Measurements from ENCODE around the gene PDGFB. TPM values are rescaled to one million over a fixed set of nuclear protein-coding genes. Genes with fewer than 3 reads are reported as not detected.

Gene PDGFB
- total and polyA plus RNA-seq, 10 donors, result 1.7 to 20.5 (median 8.5) TPM

DNA sequence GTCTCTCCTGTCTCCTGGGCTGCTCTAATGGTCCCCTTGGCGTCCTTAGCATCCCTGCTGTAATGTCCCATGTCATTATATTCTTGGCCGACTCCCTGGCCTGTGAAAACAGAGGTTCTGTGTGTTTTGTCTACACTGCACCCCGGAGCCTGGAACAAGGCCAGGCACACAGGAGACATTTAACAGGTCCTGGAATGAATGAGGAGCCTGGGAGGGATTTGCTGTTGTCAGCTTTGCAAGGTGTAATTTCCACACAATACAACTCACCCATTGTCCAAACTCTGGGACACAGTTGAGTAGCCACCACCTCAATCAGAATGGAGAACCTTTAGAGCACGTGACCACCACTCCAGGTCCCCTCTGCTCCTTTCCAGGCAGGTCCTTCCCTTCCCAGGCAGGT is 14.9 kb upstream of the PDGFB start:
- no peak overlapping the region for H3K4me3 ChIP-seq
- peaks cover 0 to 21% (median 14%) of the 10 kb centered on the region in 8 donors for H3K9me3 ChIP-seq
- WGBS, 5 donors, result 74 to 89% (median 75%) methylated on average over 4 of the region's 4 CpGs
- H3K36me3 ChIP-seq, result no peaks in the 10 kb centered on the region
- intact Hi-C loops (cut with DNase I; ENCODE audit: low total_unique reads), result loop anchor here (10.0 kb wide), 1 partner anchor 45 kb away; no protein-coding TSS in a partner anchor
- TF ChIP-seq, protein P1, sequence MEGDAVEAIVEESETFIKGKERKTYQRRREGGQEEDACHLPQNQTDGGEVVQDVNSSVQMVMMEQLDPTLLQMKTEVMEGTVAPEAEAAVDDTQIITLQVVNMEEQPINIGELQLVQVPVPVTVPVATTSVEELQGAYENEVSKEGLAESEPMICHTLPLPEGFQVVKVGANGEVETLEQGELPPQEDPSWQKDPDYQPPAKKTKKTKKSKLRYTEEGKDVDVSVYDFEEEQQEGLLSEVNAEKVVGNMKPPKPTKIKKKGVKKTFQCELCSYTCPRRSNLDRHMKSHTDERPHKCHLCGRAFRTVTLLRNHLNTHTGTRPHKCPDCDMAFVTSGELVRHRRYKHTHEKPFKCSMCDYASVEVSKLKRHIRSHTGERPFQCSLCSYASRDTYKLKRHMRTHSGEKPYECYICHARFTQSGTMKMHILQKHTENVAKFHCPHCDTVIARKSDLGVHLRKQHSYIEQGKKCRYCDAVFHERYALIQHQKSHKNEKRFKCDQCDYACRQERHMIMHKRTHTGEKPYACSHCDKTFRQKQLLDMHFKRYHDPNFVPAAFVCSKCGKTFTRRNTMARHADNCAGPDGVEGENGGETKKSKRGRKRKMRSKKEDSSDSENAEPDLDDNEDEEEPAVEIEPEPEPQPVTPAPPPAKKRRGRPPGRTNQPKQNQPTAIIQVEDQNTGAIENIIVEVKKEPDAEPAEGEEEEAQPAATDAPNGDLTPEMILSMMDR (IDR thresholded peaks at IDR 0.05 in 8 of 11, conservative IDR thresholded peaks at IDR 0.05 in 3 of 11), result no peak
- no peak for TF ChIP-seq POLR2A (IDR thresholded peaks at IDR 0.05)
- no peak for TF ChIP-seq POLR2AphosphoS5 (IDR thresholded peaks at IDR 0.05)
- DNase-seq, result no peak
- no peak overlapping the region for H3K27ac ChIP-seq
- peaks cover 7 to 14% (median 10%) of the 10 kb centered on the region in 6 donors for H3K4me1 ChIP-seq
- H3K27me3 ChIP-seq (replicated peaks in 1 of 7), result peaks cover 0 to 23% (median 0%) of the 10 kb centered on the region in 7 donors

DNA sequence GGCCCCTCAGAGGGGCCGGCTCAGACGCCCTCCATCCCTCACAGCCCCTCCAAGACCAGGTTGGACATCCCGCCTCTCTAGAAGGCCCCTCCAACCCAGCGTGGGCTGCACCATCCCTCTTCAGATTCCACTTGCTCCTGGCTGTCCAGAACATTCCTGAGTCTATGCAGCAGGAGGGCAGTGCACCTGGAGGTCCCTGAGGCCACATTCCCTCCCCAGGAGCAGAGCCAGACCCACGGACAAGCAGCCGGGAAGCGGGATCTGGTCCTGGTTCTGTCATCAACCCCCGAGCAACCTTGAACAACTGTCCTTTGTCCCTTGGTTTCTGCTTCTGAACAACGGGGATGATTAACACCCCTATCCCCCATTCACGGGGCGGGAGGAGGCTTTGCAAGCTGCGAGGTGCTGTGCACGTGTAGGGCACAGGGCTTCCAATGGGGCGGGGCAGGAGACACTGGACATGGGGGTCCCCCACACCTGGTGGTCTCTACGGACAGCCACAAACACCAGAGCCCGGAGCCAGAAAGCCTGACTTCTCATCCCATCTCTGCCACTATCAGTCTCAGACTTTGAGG is 13.2 kb upstream of the PDGFB start:
- H3K4me3 ChIP-seq, result no peak overlapping the region
- WGBS, 5 donors, result 69 to 83% (median 77%) methylated on average over 13 to 16 of the region's 16 CpGs
- intact Hi-C loops (cut with DNase I; ENCODE audit: low total_unique reads), result loop anchor here (10.0 kb wide), 1 partner anchor 47 kb away; no protein-coding TSS in a partner anchor
- H3K4me1 ChIP-seq, result peaks cover 14 to 31% (median 26%) of the 10 kb centered on the region in 6 donors
- TF ChIP-seq POLR2AphosphoS5 (IDR thresholded peaks at IDR 0.05) (no peak), POLR2A (IDR thresholded peaks at IDR 0.05) (no peak)
- TF ChIP-seq, protein P1 (IDR thresholded peaks at IDR 0.05 in 8 of 11, conservative IDR thresholded peaks at IDR 0.05 in 3 of 11), result no peak
- no peak overlapping the region for H3K27ac ChIP-seq
- H3K27me3 ChIP-seq (replicated peaks in 1 of 7), result peaks cover 0 to 36% (median 2%) of the 10 kb centered on the region in 7 donors
- no peak for DNase-seq
- no peaks in the 10 kb centered on the region for H3K36me3 ChIP-seq
- H3K9me3 ChIP-seq, result peaks cover 0 to 21% (median 14%) of the 10 kb centered on the region in 8 donors

DNA sequence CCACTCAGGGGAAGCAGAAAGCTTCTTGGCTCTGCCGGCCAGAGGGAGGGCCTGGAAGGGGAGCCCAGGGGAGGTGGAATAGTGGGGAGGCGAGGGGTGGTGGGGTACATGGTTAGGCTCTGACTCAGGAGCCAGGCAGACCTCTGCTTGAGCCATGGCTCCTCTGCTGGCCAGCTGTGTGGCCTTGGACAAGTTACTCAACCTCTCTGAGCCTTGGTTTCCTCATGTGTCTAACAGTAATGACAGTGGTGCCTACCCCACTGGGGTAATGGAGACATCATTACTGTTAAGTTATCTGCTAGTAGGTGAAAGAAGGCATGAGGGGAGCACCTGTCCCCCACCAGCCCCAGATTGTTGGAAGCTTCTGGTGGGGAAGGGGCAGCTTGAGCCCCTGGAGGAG is 12.2 kb upstream of the PDGFB start:
- H3K36me3 ChIP-seq, result no peaks in the 10 kb centered on the region
- no peak overlapping the region for H3K27ac ChIP-seq
- intact Hi-C loops (cut with DNase I; ENCODE audit: low total_unique reads), result loop anchor here (10.0 kb wide), 1 partner anchor 48 kb away; no protein-coding TSS in a partner anchor
- peaks cover 14 to 35% (median 29%) of the 10 kb centered on the region in 6 donors for H3K4me1 ChIP-seq
- TF ChIP-seq POLR2AphosphoS5 (IDR thresholded peaks at IDR 0.05) (no peak), POLR2A (IDR thresholded peaks at IDR 0.05) (no peak)
- TF ChIP-seq, protein P1 (IDR thresholded peaks at IDR 0.05 in 8 of 11, conservative IDR thresholded peaks at IDR 0.05 in 3 of 11), result no peak
- H3K9me3 ChIP-seq, result peaks cover 0 to 14% (median 12%) of the 10 kb centered on the region in 8 donors
- H3K4me3 ChIP-seq, result no peak overlapping the region
- H3K27me3 ChIP-seq (replicated peaks in 1 of 7), result peaks cover 0 to 46% (median 12%) of the 10 kb centered on the region in 7 donors
- DNase-seq, result no peak
- WGBS, 5 donors, result 83 to 100% (median 84%) methylated on average over 1 to 2 of the region's 2 CpGs

DNA sequence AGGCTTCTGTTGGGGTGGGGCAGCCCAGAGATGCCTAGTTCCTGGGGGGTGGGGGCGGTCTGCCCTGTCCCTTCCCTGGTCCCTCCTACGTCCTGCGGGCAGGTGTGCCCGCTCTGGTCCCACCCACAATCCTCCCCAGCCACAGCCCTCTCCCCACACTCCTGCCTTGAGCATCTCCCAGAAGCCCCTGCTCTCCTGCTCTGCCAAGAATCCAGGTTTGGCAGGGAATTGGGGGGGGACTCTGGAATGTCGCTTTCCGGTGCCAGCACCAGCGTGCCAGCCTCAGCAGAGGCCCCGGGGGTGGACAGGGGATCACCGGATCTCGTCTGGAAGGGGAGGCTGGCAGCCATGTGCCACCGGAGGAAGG is 11.4 kb upstream of the PDGFB start:
- TF ChIP-seq, protein P1 (IDR thresholded peaks at IDR 0.05 in 8 of 11, conservative IDR thresholded peaks at IDR 0.05 in 3 of 11), result no peak
- TF ChIP-seq POLR2AphosphoS5 (IDR thresholded peaks at IDR 0.05), result no peak
- intact Hi-C loops (cut with DNase I; ENCODE audit: low total_unique reads), result loop anchor here (10.0 kb wide), 1 partner anchor 49 kb away; no protein-coding TSS in a partner anchor
- peaks cover 0 to 6% (median 4%) of the 10 kb centered on the region in 8 donors for H3K9me3 ChIP-seq
- no peaks in the 10 kb centered on the region for H3K36me3 ChIP-seq
- no peak overlapping the region for H3K4me3 ChIP-seq
- WGBS, 5 donors, result 86 to 93% (median 89%) methylated on average over 7 to 11 of the region's 11 CpGs
- peaks cover 14 to 35% (median 29%) of the 10 kb centered on the region in 6 donors for H3K4me1 ChIP-seq
- DNase-seq, result no peak
- peaks cover 0 to 54% (median 16%) of the 10 kb centered on the region in 7 donors for H3K27me3 ChIP-seq (replicated peaks in 1 of 7)
- H3K27ac ChIP-seq, result no peak overlapping the region
